K562 (cell line): ENCODE measurements around the gene DDX39A. TPM values are rescaled to one million over a fixed set of nuclear protein-coding genes. Genes with fewer than 3 reads are reported as not detected.

ENCODE experiments used
- ATF7 ChIP-seq: fragments of 450-650 bp; IDR thresholded peaks from 2 replicates; pipeline ENCODE4 v1.7.1; 2014; ENCODE audit warnings: mild to moderate bottlenecking, moderate library complexity
- ETS1 ChIP-seq: conservative IDR thresholded peaks from 2 replicates; pipeline ENCODE4 v1.6.1; 2011; ENCODE audit warnings: low read depth, mild to moderate bottlenecking, low read length; ENCODE audit not compliant: control insufficient read depth
- ETV1 ChIP-seq: fragments of 450-650 bp; conservative IDR thresholded peaks from 2 replicates; pipeline ENCODE4 v1.6.1; 2016; ENCODE audit warnings: missing genetic modification characterization, control low read depth, low read depth, missing compliant biosample characterization
- ETV5 ChIP-seq: sonication (generic); formaldehyde crosslinking; IDR thresholded peaks from 2 replicates; pipeline ENCODE4 v1.4.0; 2020; ENCODE audit warnings: low read depth, mild to moderate bottlenecking, missing genetic modification reagents
- GTF3C2 ChIP-seq: IDR thresholded peaks from 3 replicates; pipeline ENCODE4 v1.6.1; 2011; ENCODE audit warnings: borderline replicate concordance, mild to moderate bottlenecking, moderate library complexity; ENCODE audit not compliant: insufficient read length; ENCODE audit errors: extremely low read depth
- HMBOX1 ChIP-seq: sonication (generic); IDR thresholded peaks from 2 replicates; pipeline ENCODE4 v1.6.1; 2016
- ID3 ChIP-seq, 2 experiments: fragments of 250-450 bp in 1 of 2; fragments of 450-650 bp in 1 of 2; sonication (Bioruptor Pico) in 1 of 2; IDR thresholded peaks; 2 replicates each; pipeline versions ENCODE4 v1.6.1 to v1.8.0; 2016 to 2021; ENCODE audit warnings: mild to moderate bottlenecking in 2 of 2, moderate library complexity in 2 of 2, missing compliant biosample characterization in 1 of 2, missing genetic modification characterization in 1 of 2
- NCOR1 ChIP-seq: fragments of 450-650 bp; IDR thresholded peaks from 2 replicates; pipeline ENCODE4 v1.6.1; 2016; ENCODE audit warnings: mild to moderate bottlenecking, moderate library complexity
- RBM25 ChIP-seq: fragments of 200-400 bp; formaldehyde crosslinking; IDR thresholded peaks from 2 replicates; pipeline ENCODE4 v1.6.1; 2018; ENCODE audit warnings: low read length, low read depth, moderate library complexity; ENCODE audit not compliant: severe bottlenecking
- SMARCE1 ChIP-seq: fragments of 450-650 bp; IDR thresholded peaks from 2 replicates; pipeline ENCODE4 v1.7.1; 2016; ENCODE audit warnings: mild to moderate bottlenecking
- XRCC5 ChIP-seq: fragments of 200-400 bp; formaldehyde crosslinking; IDR thresholded peaks from 2 replicates; pipeline ENCODE4 v1.6.1; 2017; ENCODE audit warnings: low read depth, mild to moderate bottlenecking, low read length
- ZNF277 ChIP-seq: fragments of 250-450 bp; sonication (Bioruptor Pico); IDR thresholded peaks from 2 replicates; pipeline ENCODE4 v1.8.0; 2022; ENCODE audit warnings: inconsistent platforms, mild to moderate bottlenecking, moderate library complexity, borderline replicate concordance
- ZNF592 ChIP-seq: fragments of 450-650 bp; IDR thresholded peaks from 2 replicates; pipeline ENCODE4 v1.6.1; 2017; ENCODE audit warnings: antibody characterized with exemption, mild to moderate bottlenecking
- polyA plus RNA-seq, 8 experiments: library from polyadenylated mRNA; depleted of rRNA in 4 of 8; stranded (reverse) in 5 of 8; unstranded in 3 of 8; fragments of >200 nt; fragmentation: Nextera tagmentation in 2 of 8; fragmentation: Illumina TruSeq in 1 of 8; extraction: Ambion mirVana in 2 of 8; extraction: Trizol in 1 of 8; gene quantifications; 2 replicates each; pipeline versions ENCODE4 v1.2.1 to v1.2.3, GENCODE V29; 2011 to 2014; ENCODE audit warnings: inconsistent platforms in 1 of 8, missing spikeins in 1 of 8
- total RNA-seq, 7 experiments: library from RNA; depleted of rRNA in 6 of 7; stranded (reverse); fragments of >200 nt in 6 of 7; fragmentation: Illumina TruSeq in 2 of 7; extraction: Trizol in 2 of 7; gene quantifications; 2 replicates each; pipeline versions ENCODE4 v1.2.1 to v1.2.3, GENCODE V29; 2011 to 2021; ENCODE audit warnings: low replicate concordance in 1 of 7

The DDX39A gene
- total and polyA plus RNA-seq, 9 of the 15 experiments (the other 6 are each of a cell fraction or from before 2014, with no cell fraction given) = 90.3 to 250 (median 188) TPM

GRCh38 chr19:14383661-14384555 lies 35.2 kb downstream of the DDX39A start (continued):
- TF ChIP-seq GTF3C2 (no peak), ZNF592 (peak; percentile 73; the same call in 1 of the 2 replicates), ZNF277 (CRISPR knock-in tag) (no peak), RBM25 (peak; percentile 97), HMBOX1 (peak; percentile 24; the same call in 1 of the 2 replicates), ATF7 (peak; percentile 66), SMARCE1 (peak; percentile 98), NCOR1 (0 out of 2 replicates have a peak, but pooled peaks have one; percentile 8), ETS1 (0 out of 2 replicates have a peak, but pooled peaks have one; percentile 65), ID3 (CRISPR knock-in tag; IDR thresholded peaks at IDR 0.05) (no peak), ID3 (tag; IDR thresholded peaks at IDR 0.05) (0 out of 2 replicates have a peak, but pooled peaks have one; percentile 25), ETV1 (tag) (peak; percentile 82), XRCC5 (no peak), ETV5 (CRISPR knock-in tag) (peak; percentile 81)
